Measurements from ENCODE around the gene PELI1.

Gene PELI1

GRCh38 chr2:64139956-64140355 lies 4.3 kb downstream of the PELI1 start:
- Mint-ChIP-seq H3K9me3 (no peaks in the 10 kb centered on the region), H3K4me3 (peak overlapping the region; percentile 18), H3K27ac (peak overlapping the region; percentile 7), H3K36me3 (ENCODE audit: low read depth) (peaks cover 33% of the 10 kb centered on the region), H3K27me3 (no peaks in the 10 kb centered on the region), H3K4me1 (ENCODE audit: low read depth) (peaks cover 79% of the 10 kb centered on the region)

GRCh38 chr2:64137996-64138395 lies 6.2 kb downstream of the PELI1 start:
- peak overlapping the region; percentile 22 for H3K27ac Mint-ChIP-seq
- H3K4me3 Mint-ChIP-seq: peak overlapping the region; percentile 17
- H3K4me1 Mint-ChIP-seq (ENCODE audit: low read depth): peaks cover 93% of the 10 kb centered on the region
- peaks cover 33% of the 10 kb centered on the region for H3K36me3 Mint-ChIP-seq (ENCODE audit: low read depth)
- no peaks in the 10 kb centered on the region for H3K27me3 Mint-ChIP-seq
- H3K9me3 Mint-ChIP-seq: no peaks in the 10 kb centered on the region

DNA sequence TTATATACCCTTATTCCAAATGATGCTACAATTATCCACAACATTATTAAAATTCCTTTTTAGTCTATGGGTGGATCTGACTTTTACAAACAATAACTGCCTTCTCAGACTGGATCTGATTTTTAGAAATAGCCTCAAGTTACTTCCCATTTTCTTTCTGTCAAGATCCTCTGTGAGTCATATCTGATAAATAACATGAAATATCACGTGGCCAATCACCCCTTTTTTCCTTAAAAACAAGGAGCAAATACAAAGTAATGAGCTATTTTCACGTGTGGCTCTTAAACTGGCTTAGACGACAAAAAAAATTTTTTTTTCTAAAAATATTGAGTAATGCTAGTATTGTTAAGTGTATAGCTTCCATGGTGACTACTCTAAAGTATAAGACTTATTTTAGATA lies 6.7 kb downstream of the PELI1 start:
- no peak overlapping the region for H3K4me3 Mint-ChIP-seq
- H3K36me3 Mint-ChIP-seq (ENCODE audit: low read depth): peaks cover 33% of the 10 kb centered on the region
- no peaks in the 10 kb centered on the region for H3K27me3 Mint-ChIP-seq
- H3K27ac Mint-ChIP-seq: peak overlapping the region; percentile 26
- H3K4me1 Mint-ChIP-seq (ENCODE audit: low read depth): peaks cover 97% of the 10 kb centered on the region
- H3K9me3 Mint-ChIP-seq: no peaks in the 10 kb centered on the region

DNA sequence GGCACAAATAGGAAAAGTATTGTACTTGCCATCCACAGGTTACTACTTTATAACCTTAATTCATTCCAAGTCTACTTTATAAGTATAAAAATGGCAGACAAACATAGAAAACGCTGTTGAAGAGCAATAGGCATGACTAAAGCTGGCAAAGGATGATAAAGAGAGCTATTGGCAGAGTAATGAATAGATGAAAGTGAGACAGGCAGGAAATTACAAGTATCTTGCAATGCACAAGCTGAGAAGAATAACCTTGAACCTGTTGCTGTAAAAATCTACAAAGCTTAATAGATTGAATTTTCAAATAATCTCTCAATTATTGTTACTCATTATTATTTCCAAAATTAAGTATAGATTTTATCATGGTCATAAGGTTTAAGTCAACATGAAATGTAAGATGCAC lies 8.8 kb downstream of the PELI1 start:
- peaks cover 95% of the 10 kb centered on the region for H3K4me1 Mint-ChIP-seq (ENCODE audit: low read depth)
- peak overlapping the region; percentile 59 for H3K4me3 Mint-ChIP-seq

DNA sequence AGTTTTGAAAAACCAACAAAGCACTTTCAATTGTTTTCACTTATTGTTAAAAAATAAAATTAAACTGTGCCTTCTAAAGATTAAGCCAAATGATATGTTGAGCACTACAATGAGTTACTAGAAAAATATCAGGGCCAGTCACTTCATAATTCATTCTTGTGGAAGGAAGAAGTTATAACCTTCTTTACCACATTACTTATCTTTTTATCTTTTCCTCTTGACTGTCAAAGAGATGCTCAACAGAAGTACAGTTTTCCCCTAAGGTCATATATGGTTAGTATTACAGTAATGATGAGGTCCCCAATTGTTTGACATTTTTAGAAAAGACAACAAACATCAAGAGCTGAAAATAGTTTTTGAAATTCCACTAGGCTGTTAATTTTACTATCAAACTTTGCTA lies 9.4 kb downstream of the PELI1 start:
- Mint-ChIP-seq H3K4me1 (ENCODE audit: low read depth) (peaks cover 95% of the 10 kb centered on the region), H3K27me3 (no peaks in the 10 kb centered on the region), H3K36me3 (ENCODE audit: low read depth) (peaks cover 24% of the 10 kb centered on the region), H3K9me3 (no peaks in the 10 kb centered on the region), H3K4me3 (peak overlapping the region; percentile 59), H3K27ac (peak overlapping the region; percentile 90)

More for the DNA sequence above, 8.8 kb downstream of the PELI1 start:
- H3K9me3 Mint-ChIP-seq: no peaks in the 10 kb centered on the region
- no peaks in the 10 kb centered on the region for H3K27me3 Mint-ChIP-seq
- peaks cover 30% of the 10 kb centered on the region for H3K36me3 Mint-ChIP-seq (ENCODE audit: low read depth)
- peak overlapping the region; percentile 90 for H3K27ac Mint-ChIP-seq

DNA sequence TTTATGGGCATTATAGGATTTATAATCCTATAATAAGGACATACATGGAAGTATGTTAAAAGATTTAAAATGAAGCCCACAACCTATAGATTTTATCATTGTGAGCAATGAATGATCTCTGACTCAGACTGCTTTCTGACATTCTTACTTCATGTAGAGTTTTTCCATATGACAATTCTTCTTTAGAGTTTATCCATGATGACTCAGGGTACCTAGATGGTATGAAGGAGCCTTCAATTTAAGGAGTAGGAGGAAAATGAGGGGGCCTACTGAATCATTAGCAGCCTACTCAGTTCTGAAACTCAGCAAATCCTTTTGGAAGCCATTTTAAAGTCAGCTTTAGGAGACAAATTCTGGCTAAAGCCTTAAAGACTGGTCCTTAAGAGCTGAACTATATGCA lies 10.4 kb downstream of the PELI1 start:
- peaks cover 96% of the 10 kb centered on the region for H3K4me1 Mint-ChIP-seq (ENCODE audit: low read depth)
- peak overlapping the region; percentile 59 for H3K4me3 Mint-ChIP-seq
- no peaks in the 10 kb centered on the region for H3K27me3 Mint-ChIP-seq
- peaks cover 21% of the 10 kb centered on the region for H3K36me3 Mint-ChIP-seq (ENCODE audit: low read depth)
- no peaks in the 10 kb centered on the region for H3K9me3 Mint-ChIP-seq
- peak overlapping the region; percentile 90 for H3K27ac Mint-ChIP-seq

- peaks cover 22% of the 10 kb centered on the region for H3K36me3 Mint-ChIP-seq (ENCODE audit: low read depth)
- H3K9me3 Mint-ChIP-seq: no peaks in the 10 kb centered on the region
- no peaks in the 10 kb centered on the region for H3K27me3 Mint-ChIP-seq
- H3K27ac Mint-ChIP-seq: peak overlapping the region; percentile 90
- peak overlapping the region; percentile 17 for H3K4me3 Mint-ChIP-seq
- peaks cover 96% of the 10 kb centered on the region for H3K4me1 Mint-ChIP-seq (ENCODE audit: low read depth)
Measured at GRCh38 chr2:64133354-64133753, 10.9 kb downstream of the PELI1 start.

DNA sequence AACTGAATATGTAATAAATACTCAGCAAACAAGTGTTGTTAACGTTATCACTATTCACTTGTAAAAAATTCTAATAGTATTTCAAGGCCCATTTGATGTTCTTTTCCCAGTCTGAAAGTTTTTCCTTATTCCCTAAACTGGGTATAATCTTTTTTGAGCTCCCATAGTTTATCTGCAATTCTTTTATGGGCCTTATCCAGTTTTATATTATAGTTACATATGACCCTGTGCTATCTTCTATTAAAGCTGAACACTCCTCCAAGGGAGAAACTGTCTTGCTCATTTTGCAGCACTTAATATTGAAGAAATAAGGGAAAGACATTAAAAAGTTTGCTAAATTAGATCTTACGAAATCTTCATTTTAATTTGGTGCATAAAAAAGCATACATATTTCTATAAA lies 13.9 kb downstream of the PELI1 start:
- H3K9me3 Mint-ChIP-seq: no peaks in the 10 kb centered on the region
- H3K4me1 Mint-ChIP-seq (ENCODE audit: low read depth): peaks cover 93% of the 10 kb centered on the region
- H3K27me3 Mint-ChIP-seq: no peaks in the 10 kb centered on the region
- no peak overlapping the region for H3K27ac Mint-ChIP-seq
- H3K36me3 Mint-ChIP-seq (ENCODE audit: low read depth): peaks cover 20% of the 10 kb centered on the region
- no peak overlapping the region for H3K4me3 Mint-ChIP-seq

- peak overlapping the region; percentile 60 for H3K4me3 Mint-ChIP-seq
- peak overlapping the region; percentile 93 for H3K27ac Mint-ChIP-seq
- peaks cover 90% of the 10 kb centered on the region for H3K4me1 Mint-ChIP-seq (ENCODE audit: low read depth)
- no peaks in the 10 kb centered on the region for H3K27me3 Mint-ChIP-seq
- H3K36me3 Mint-ChIP-seq (ENCODE audit: low read depth): peaks cover 26% of the 10 kb centered on the region
- H3K9me3 Mint-ChIP-seq: no peaks in the 10 kb centered on the region
Measured at GRCh38 chr2:64128943-64129391, 15.3 kb downstream of the PELI1 start.

DNA sequence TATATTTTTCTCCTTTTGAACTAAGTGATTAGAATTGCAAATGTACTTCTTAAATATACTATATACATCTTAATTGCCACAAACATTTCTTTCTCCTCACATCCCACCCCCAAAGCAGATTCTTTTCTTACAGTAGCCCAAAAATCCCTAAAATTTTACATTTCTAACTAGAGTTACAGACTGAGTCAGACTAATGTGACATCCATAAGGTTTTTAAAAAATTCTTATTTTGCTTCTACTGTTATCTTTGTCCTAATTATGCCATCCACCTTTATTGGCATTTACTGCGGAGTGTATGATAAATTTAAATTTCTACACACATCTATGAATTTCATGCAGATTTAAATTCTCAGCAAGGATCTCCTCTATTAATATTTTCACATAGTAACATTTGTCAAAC lies 15.8 kb downstream of the PELI1 start:
- no peaks in the 10 kb centered on the region for H3K27me3 Mint-ChIP-seq
- H3K36me3 Mint-ChIP-seq (ENCODE audit: low read depth): peaks cover 26% of the 10 kb centered on the region
- peak overlapping the region; percentile 93 for H3K27ac Mint-ChIP-seq
- H3K9me3 Mint-ChIP-seq: no peaks in the 10 kb centered on the region
- H3K4me3 Mint-ChIP-seq: peak overlapping the region; percentile 60
- peaks cover 89% of the 10 kb centered on the region for H3K4me1 Mint-ChIP-seq (ENCODE audit: low read depth)

GRCh38 chr2:64127119-64127518 lies 17.1 kb downstream of the PELI1 start:
- peaks cover 27% of the 10 kb centered on the region for H3K36me3 Mint-ChIP-seq (ENCODE audit: low read depth)
- peak overlapping the region; percentile 54 for H3K27ac Mint-ChIP-seq
- H3K27me3 Mint-ChIP-seq: no peaks in the 10 kb centered on the region
- no peaks in the 10 kb centered on the region for H3K9me3 Mint-ChIP-seq
- no peak overlapping the region for H3K4me3 Mint-ChIP-seq
- peaks cover 86% of the 10 kb centered on the region for H3K4me1 Mint-ChIP-seq (ENCODE audit: low read depth)

GRCh38 chr2:64126601-64127000 lies 17.6 kb downstream of the PELI1 start:
- peak overlapping the region; percentile 54 for H3K27ac Mint-ChIP-seq
- H3K36me3 Mint-ChIP-seq (ENCODE audit: low read depth): peaks cover 25% of the 10 kb centered on the region
- H3K4me3 Mint-ChIP-seq: no peak overlapping the region
- no peaks in the 10 kb centered on the region for H3K9me3 Mint-ChIP-seq
- peaks cover 84% of the 10 kb centered on the region for H3K4me1 Mint-ChIP-seq (ENCODE audit: low read depth)
- no peaks in the 10 kb centered on the region for H3K27me3 Mint-ChIP-seq

- H3K4me1 Mint-ChIP-seq (ENCODE audit: low read depth): peaks cover 80% of the 10 kb centered on the region
- H3K27ac Mint-ChIP-seq: peak overlapping the region; percentile 45
- H3K4me3 Mint-ChIP-seq: no peak overlapping the region
- H3K27me3 Mint-ChIP-seq: no peaks in the 10 kb centered on the region
- H3K36me3 Mint-ChIP-seq (ENCODE audit: low read depth): peaks cover 25% of the 10 kb centered on the region
- no peaks in the 10 kb centered on the region for H3K9me3 Mint-ChIP-seq
Measured at GRCh38 chr2:64124571-64124970, 19.6 kb downstream of the PELI1 start.

DNA sequence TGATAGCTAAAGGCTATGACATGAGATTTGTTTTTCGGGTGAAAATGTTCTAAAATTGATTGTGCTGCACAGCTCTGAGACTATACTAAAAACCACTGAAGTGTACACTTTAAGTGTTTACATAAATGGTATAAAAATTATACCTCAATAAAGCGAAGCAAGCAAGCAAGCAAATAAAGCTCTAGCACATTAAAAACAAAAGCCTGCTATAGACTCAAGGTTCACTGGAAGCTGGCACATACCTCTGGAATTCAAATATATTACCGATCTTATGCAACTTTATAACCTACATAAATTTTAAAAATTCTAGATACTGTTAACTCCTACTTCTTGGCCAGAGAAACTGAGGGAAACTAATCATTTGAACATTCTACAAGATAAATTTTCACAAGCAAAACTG lies 20.1 kb downstream of the PELI1 start:
- Mint-ChIP-seq H3K27ac (peak overlapping the region; percentile 7), H3K27me3 (no peaks in the 10 kb centered on the region), H3K36me3 (ENCODE audit: low read depth) (peaks cover 25% of the 10 kb centered on the region), H3K4me1 (ENCODE audit: low read depth) (peaks cover 80% of the 10 kb centered on the region), H3K4me3 (no peak overlapping the region), H3K9me3 (no peaks in the 10 kb centered on the region)

DNA sequence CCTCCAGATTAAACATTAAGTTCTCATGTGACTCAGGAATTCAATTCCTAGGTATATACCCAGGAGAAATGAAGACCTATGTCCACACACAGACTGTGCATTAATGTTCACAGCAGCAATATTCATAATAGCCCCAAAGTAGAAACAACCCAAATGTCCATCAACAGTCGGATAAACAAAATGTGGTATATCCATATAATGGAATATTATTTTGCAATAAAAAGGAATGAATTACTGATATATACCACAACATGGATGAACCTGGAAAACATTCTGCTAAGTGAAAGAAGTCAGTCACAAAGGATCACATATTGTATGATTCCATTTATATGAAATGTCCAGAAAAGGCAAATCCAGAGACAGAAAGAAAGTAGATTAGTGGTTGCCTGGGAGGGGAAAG lies 20.5 kb downstream of the PELI1 start:
- Mint-ChIP-seq H3K36me3 (ENCODE audit: low read depth) (peaks cover 23% of the 10 kb centered on the region), H3K4me1 (ENCODE audit: low read depth) (peaks cover 78% of the 10 kb centered on the region), H3K27me3 (no peaks in the 10 kb centered on the region), H3K4me3 (no peak overlapping the region), H3K9me3 (no peaks in the 10 kb centered on the region), H3K27ac (peak overlapping the region; percentile 7)

GRCh38 chr2:64122358-64122757 lies 21.9 kb downstream of the PELI1 start:
- Mint-ChIP-seq H3K4me1 (ENCODE audit: low read depth) (peaks cover 70% of the 10 kb centered on the region), H3K4me3 (no peak overlapping the region), H3K27ac (no peak overlapping the region), H3K27me3 (no peaks in the 10 kb centered on the region), H3K9me3 (no peaks in the 10 kb centered on the region), H3K36me3 (ENCODE audit: low read depth) (peaks cover 21% of the 10 kb centered on the region)

Measured in stimulated activated naive CD8-positive, alpha-beta T cell treated with anti-CD3 and anti-CD28 coated beads, Interleukin-15, Interleukin-2, amounts not matched to agents 100 ng/mL and 50 ng/mL, for 24 hours (primary cell).